Prostate gland (tissue), 2 donors: ENCODE measurements around the gene NAIF1.

Experiments used
- POLR2A ChIP-seq: fragments of 450-650 bp; IDR thresholded peaks from one replicate; pipeline ENCODE4 v1.6.1; 2016; ENCODE audit warnings: antibody characterized with exemption, mild to moderate bottlenecking
- POLR2AphosphoS5 ChIP-seq: sonication (generic); formaldehyde crosslinking; IDR thresholded peaks from one replicate; pipeline ENCODE4 v1.6.1; 2017; ENCODE audit warnings: antibody characterized with exemption
- TF ChIP-seq, protein P1 (sequence below), 4 experiments: fragments of 200-600 bp in 2 of 4; fragments of 450-650 bp in 2 of 4; sonication (generic) in 2 of 4; IDR thresholded peaks; 1 replicate in 3 of 4; 2 replicates in 1 of 4; pipeline ENCODE4 v1.5.1; 2016 to 2019; ENCODE audit warnings: antibody characterized with exemption in 4 of 4, mild to moderate bottlenecking in 2 of 4, moderate library complexity in 2 of 4

DNA sequence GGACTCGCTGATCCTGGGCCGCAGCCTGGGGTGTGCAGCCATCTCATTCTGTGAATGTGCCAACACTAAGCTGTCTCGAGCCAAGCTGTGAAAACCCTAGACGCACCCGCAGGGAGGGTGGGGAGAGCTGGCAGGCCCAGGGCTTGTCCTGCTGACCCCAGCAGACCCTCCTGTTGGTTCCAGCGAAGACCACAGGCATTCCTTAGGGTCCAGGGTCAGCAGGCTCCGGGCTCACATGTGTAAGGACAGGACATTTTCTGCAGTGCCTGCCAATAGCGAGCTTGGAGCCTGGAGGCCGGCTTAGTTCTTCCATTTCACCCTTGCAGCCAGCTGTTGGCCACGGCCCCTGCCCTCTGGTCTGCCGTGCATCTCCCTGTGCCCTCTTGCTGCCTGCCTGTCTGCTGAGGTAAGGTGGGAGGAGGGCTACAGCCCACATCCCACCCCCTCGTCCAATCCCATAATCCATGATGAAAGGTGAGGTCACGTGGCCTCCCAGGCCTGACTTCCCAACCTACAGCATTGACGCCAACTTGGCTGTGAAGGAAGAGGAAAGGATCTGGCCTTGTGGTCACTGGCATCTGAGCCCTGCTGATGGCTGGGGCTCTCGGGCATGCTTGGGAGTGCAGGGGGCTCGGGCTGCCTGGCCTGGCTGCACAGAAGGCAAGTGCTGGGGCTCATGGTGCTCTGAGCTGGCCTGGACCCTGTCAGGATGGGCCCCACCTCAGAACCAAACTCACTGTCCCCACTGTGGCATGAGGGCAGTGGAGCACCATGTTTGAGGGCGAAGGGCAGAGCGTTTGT lies 40.5 kb upstream of the NAIF1 start:
- TF ChIP-seq POLR2AphosphoS5 (no peak), POLR2A (no peak)
- TF ChIP-seq, protein P1, sequence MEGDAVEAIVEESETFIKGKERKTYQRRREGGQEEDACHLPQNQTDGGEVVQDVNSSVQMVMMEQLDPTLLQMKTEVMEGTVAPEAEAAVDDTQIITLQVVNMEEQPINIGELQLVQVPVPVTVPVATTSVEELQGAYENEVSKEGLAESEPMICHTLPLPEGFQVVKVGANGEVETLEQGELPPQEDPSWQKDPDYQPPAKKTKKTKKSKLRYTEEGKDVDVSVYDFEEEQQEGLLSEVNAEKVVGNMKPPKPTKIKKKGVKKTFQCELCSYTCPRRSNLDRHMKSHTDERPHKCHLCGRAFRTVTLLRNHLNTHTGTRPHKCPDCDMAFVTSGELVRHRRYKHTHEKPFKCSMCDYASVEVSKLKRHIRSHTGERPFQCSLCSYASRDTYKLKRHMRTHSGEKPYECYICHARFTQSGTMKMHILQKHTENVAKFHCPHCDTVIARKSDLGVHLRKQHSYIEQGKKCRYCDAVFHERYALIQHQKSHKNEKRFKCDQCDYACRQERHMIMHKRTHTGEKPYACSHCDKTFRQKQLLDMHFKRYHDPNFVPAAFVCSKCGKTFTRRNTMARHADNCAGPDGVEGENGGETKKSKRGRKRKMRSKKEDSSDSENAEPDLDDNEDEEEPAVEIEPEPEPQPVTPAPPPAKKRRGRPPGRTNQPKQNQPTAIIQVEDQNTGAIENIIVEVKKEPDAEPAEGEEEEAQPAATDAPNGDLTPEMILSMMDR (IDR thresholded peaks at IDR 0.05) = no peak
